ENCODE data around the gene LYPD4.

- TF ChIP-seq CTCF (IDR thresholded peaks at IDR 0.05; ENCODE audit: borderline replicate concordance, extremely low read depth, low read length, poor library complexity, severe bottlenecking), result peak; percentile 79
- no peak for TF ChIP-seq EZH2 (IDR thresholded peaks at IDR 0.05; ENCODE audit: borderline replicate concordance, low read depth, low read length, severe bottlenecking)
Observed at GRCh38 chr19:41821003-41821735, 23.3 kb downstream of the LYPD4 start.

Measured in DND-41 (cell line).